ENCODE results near the gene PPARA. TPM values are rescaled to one million over a fixed set of nuclear protein-coding genes. Genes with fewer than 3 reads are reported as not detected.

Gene PPARA
- total and polyA plus RNA-seq, 2 donors (not counting 3 experiments of a cell fraction or from before 2014, with no cell fraction given) = 3.1 to 10.7 TPM

- FAIRE-seq (no peak), DNase-seq (ENCODE audit: low read depth, low spot score) (no peak)
- TF ChIP-seq POLR2AphosphoS5 (IDR thresholded peaks at IDR 0.05; ENCODE audit: insufficient read depth, low read depth, low read length) = no peak
- TF ChIP-seq JUN (IDR thresholded peaks at IDR 0.05; ENCODE audit: borderline replicate concordance, insufficient read depth, insufficient read length, low read depth) = no peak
- TF ChIP-seq FOS (IDR thresholded peaks at IDR 0.05; ENCODE audit: borderline replicate concordance, insufficient read depth, low read length) = no peak
- TF ChIP-seq GATA2 (IDR thresholded peaks at IDR 0.05; ENCODE audit: insufficient read depth, insufficient read length, low read depth, low read length) = no peak
- peak; percentile 2 for TF ChIP-seq POLR2A (IDR thresholded peaks at IDR 0.05; ENCODE audit: low read depth, low read length)
- no peak for TF ChIP-seq EZH2 (IDR thresholded peaks at IDR 0.05; ENCODE audit: borderline replicate concordance, low read depth, low read length, severe bottlenecking)
- no peak for TF ChIP-seq MAX (IDR thresholded peaks at IDR 0.05; ENCODE audit: insufficient read depth, insufficient read length)
- BruUV-seq (replicated peaks) = no TSS peak
- ChIA-PET POLR2A (no interaction called here), CTCF (interaction anchor here (1.0 kb wide), 1 partner anchor 98 kb away, joined by 3 read pairs; no protein-coding TSS in a partner anchor)
- H3K4me1 ChIP-seq (ENCODE audit: control insufficient read depth, extremely low read depth, insufficient read depth, low read length) = no peaks in the 10 kb centered on the region
- H3K9me3 ChIP-seq (replicated peaks; ENCODE audit: control insufficient read depth, insufficient read depth, low read length) = no peaks in the 10 kb centered on the region
- H3K36me3 ChIP-seq (ENCODE audit: control insufficient read depth in 2 of 2, extremely low read depth in 1 of 2, insufficient read depth in 2 of 2, low read length in 2 of 2) = peaks cover 9 to 47% of the 10 kb centered on the region in 2 experiments
- no peaks in the 10 kb centered on the region for H3K9me1 ChIP-seq (replicated peaks; ENCODE audit: control insufficient read depth, extremely low read depth, insufficient read depth, low read length)
- H3K79me2 ChIP-seq (ENCODE audit: control insufficient read depth, insufficient read depth, low read length) = peaks cover 19% of the 10 kb centered on the region
- no peak overlapping the region for H3K4me2 ChIP-seq (ENCODE audit: insufficient read depth, low read length)
- H4K20me1 ChIP-seq (replicated peaks; ENCODE audit: control insufficient read depth, extremely low read depth, insufficient read depth, low read length) = no peaks in the 10 kb centered on the region
- intact Hi-C loops (cut with micrococcal nuclease) (no loop called here), dilution Hi-C loops (cut with MboI; ENCODE audit: extremely low pct_ligation_motif_present, low sequenced_read_pairs) (no loop called here)
- no peak overlapping the region for H3K9ac ChIP-seq (replicated peaks; ENCODE audit: extremely low read depth, insufficient read depth, low read length)
- H3K4me3 ChIP-seq (replicated peaks in 1 of 3; ENCODE audit: insufficient read depth in 1 of 3, low read depth in 1 of 3, low read length in 3 of 3) = no peak overlapping the region
- H3K27ac ChIP-seq (ENCODE audit: insufficient read depth, low read depth, low read length) = no peak overlapping the region
- H3K27me3 ChIP-seq (ENCODE audit: control insufficient read depth in 2 of 2, insufficient read depth in 2 of 2, low read length in 2 of 2) = no peaks in the 10 kb centered on the region
- no peak overlapping the region for H2AFZ ChIP-seq (ENCODE audit: low read depth, low read length)
Observed at GRCh38 chr22:46104170-46104880, 46.0 kb upstream of the PPARA start.
